ENCODE results near the gene TMEM144. TPM values are rescaled to one million over a fixed set of nuclear protein-coding genes. Genes with fewer than 3 reads are reported as not detected.

TMEM144 gene
- polyA plus RNA-seq, 1 donor from 2014 or later, result 2.8 TPM

- Histone ChIP-seq H3K9ac (ENCODE audit: low read length) (no peak overlapping the region), H3K9me3 (ENCODE audit: low read length) (no peaks in the 10 kb centered on the region), H3K79me2 (replicated peaks; ENCODE audit: insufficient read depth, low read length) (no peaks in the 10 kb centered on the region), H3K27me3 (ENCODE audit: insufficient read depth, low read depth, low read length) (no peaks in the 10 kb centered on the region), H3K36me3 (ENCODE audit: insufficient read depth, low read length) (no peaks in the 10 kb centered on the region), H4K20me1 (ENCODE audit: insufficient read depth) (no peaks in the 10 kb centered on the region), H3K4me3 (ENCODE audit: low read length) (no peak overlapping the region), H3K27ac (ENCODE audit: low read length) (no peak overlapping the region), H3K4me2 (ENCODE audit: low read length) (no peak overlapping the region), H3K9me2 (ENCODE audit: insufficient read depth, low read length) (no peaks in the 10 kb centered on the region), H3F3A (ENCODE audit: insufficient read depth, low read length, poor library complexity, severe bottlenecking) (no peaks in the 10 kb centered on the region), H2AFZ (ENCODE audit: low read depth, low read length) (no peak overlapping the region)
- TF ChIP-seq EZH2 (IDR thresholded peaks at IDR 0.05; ENCODE audit: borderline replicate concordance, insufficient read depth, low read length, poor library complexity, severe bottlenecking), result no peak
- TF ChIP-seq SMC3 (conservative IDR thresholded peaks at IDR 0.05; ENCODE audit: poor library complexity), result no peak
- TF ChIP-seq CTCF (IDR thresholded peaks at IDR 0.05; ENCODE audit: poor library complexity, severe bottlenecking), result no peak
- TF ChIP-seq EP300 (conservative IDR thresholded peaks at IDR 0.05; ENCODE audit: poor library complexity, severe bottlenecking), result no peak
- no peak for TF ChIP-seq REST (IDR thresholded peaks at IDR 0.05; ENCODE audit: borderline replicate concordance)
- TF ChIP-seq RAD21 (conservative IDR thresholded peaks at IDR 0.05), result no peak
- TF ChIP-seq TAF1 (IDR thresholded peaks at IDR 0.05; ENCODE audit: low read depth), result no peak
- no peak for TF ChIP-seq POLR2AphosphoS5 (IDR thresholded peaks at IDR 0.05)
- TF ChIP-seq MXI1 (conservative IDR thresholded peaks at IDR 0.05; ENCODE audit: poor library complexity, severe bottlenecking), result no peak
These were observed 51.2 kb downstream of the TMEM144 start for GRCh38 chr4:158261480-158261879.

- Histone ChIP-seq H3K9me2 (ENCODE audit: insufficient read depth, low read length) (no peaks in the 10 kb centered on the region), H3K79me2 (replicated peaks; ENCODE audit: insufficient read depth, low read length) (no peaks in the 10 kb centered on the region), H3K9me3 (ENCODE audit: low read length) (no peaks in the 10 kb centered on the region), H3K27me3 (ENCODE audit: insufficient read depth, low read depth, low read length) (no peaks in the 10 kb centered on the region), H2AFZ (ENCODE audit: low read depth, low read length) (no peak overlapping the region), H3K4me2 (ENCODE audit: low read length) (no peak overlapping the region), H3K9ac (ENCODE audit: low read length) (no peak overlapping the region), H3K4me3 (ENCODE audit: low read length) (no peak overlapping the region), H3K36me3 (ENCODE audit: insufficient read depth, low read length) (no peaks in the 10 kb centered on the region), H3K27ac (ENCODE audit: low read length) (no peak overlapping the region), H4K20me1 (ENCODE audit: insufficient read depth) (no peaks in the 10 kb centered on the region), H3F3A (ENCODE audit: insufficient read depth, low read length, poor library complexity, severe bottlenecking) (no peaks in the 10 kb centered on the region)
- TF ChIP-seq POLR2AphosphoS5 (IDR thresholded peaks at IDR 0.05) (no peak), RAD21 (conservative IDR thresholded peaks at IDR 0.05) (no peak), EZH2 (IDR thresholded peaks at IDR 0.05; ENCODE audit: borderline replicate concordance, insufficient read depth, low read length, poor library complexity, severe bottlenecking) (no peak), SMC3 (conservative IDR thresholded peaks at IDR 0.05; ENCODE audit: poor library complexity) (no peak), EP300 (conservative IDR thresholded peaks at IDR 0.05; ENCODE audit: poor library complexity, severe bottlenecking) (no peak), CTCF (IDR thresholded peaks at IDR 0.05; ENCODE audit: poor library complexity, severe bottlenecking) (no peak), REST (IDR thresholded peaks at IDR 0.05; ENCODE audit: borderline replicate concordance) (no peak), MXI1 (conservative IDR thresholded peaks at IDR 0.05; ENCODE audit: poor library complexity, severe bottlenecking) (no peak), TAF1 (IDR thresholded peaks at IDR 0.05; ENCODE audit: low read depth) (no peak)
These were observed 58.3 kb downstream of the TMEM144 start for GRCh38 chr4:158268553-158268952.
